Smooth muscle cell (in vitro differentiated cells): Measurements from ENCODE around the gene TP53I3. TPM values are rescaled to one million over a fixed set of nuclear protein-coding genes. Genes with fewer than 3 reads are reported as not detected.

Experiments
- DNase-seq: peaks from one replicate; lab custom pipeline; 2025; ENCODE audit not compliant: unreplicated experiment; lab: John Stamatoyannopoulos, UW
- H2AFZ ChIP-seq: fragments of 200-600 bp; sonication (generic); 2 replicates; pipeline ENCODE4 v1.6.0; 2016; ENCODE audit warnings: antibody characterized with exemption, low read depth, mild to moderate bottlenecking
- H3F3A ChIP-seq: fragments of 200-600 bp; sonication (generic); 2 replicates; pipeline ENCODE4 v1.6.0; 2017; ENCODE audit warnings: antibody characterized with exemption, low read depth
- H3K27ac ChIP-seq: fragments of 200-600 bp; sonication (generic); 2 replicates; pipeline ENCODE4 v1.5.1; 2016; ENCODE audit warnings: low read depth, mild to moderate bottlenecking
- H3K27me3 ChIP-seq: fragments of 200-600 bp; sonication (generic); 2 replicates; pipeline ENCODE4 v1.6.1; 2016; ENCODE audit warnings: low read depth, mild to moderate bottlenecking
- H3K36me3 ChIP-seq: fragments of 200-600 bp; sonication (generic); 2 replicates; pipeline ENCODE4 v1.5.1; 2016; ENCODE audit warnings: low read depth
- H3K4me1 ChIP-seq: fragments of 200-600 bp; sonication (generic); 2 replicates; pipeline ENCODE4 v1.5.1; 2016; ENCODE audit warnings: low read depth
- H3K4me2 ChIP-seq: fragments of 200-600 bp; sonication (generic); 2 replicates; pipeline ENCODE4 v1.6.0; 2016; ENCODE audit warnings: mild to moderate bottlenecking
- H3K4me3 ChIP-seq: fragments of 200-600 bp; sonication (generic); 2 replicates; pipeline ENCODE4 v1.5.1; 2016; ENCODE audit warnings: mild to moderate bottlenecking
- H3K79me2 ChIP-seq: fragments of 200-600 bp; sonication (generic); 2 replicates; pipeline ENCODE4 v1.6.0; 2016; ENCODE audit warnings: low read depth, mild to moderate bottlenecking
- H3K9ac ChIP-seq: fragments of 200-600 bp; sonication (generic); 2 replicates; pipeline ENCODE4 v1.6.0; 2016; ENCODE audit warnings: low read depth
- H3K9me3 ChIP-seq: fragments of 200-600 bp; sonication (generic); replicated peaks from 2 replicates; pipeline ENCODE4 v1.5.1; 2016; ENCODE audit warnings: low read depth
- H4K20me1 ChIP-seq: fragments of 200-600 bp; sonication (generic); 2 replicates; pipeline ENCODE4 v1.6.0; 2016; ENCODE audit warnings: low read depth
- CTCF ChIP-seq: fragments of 200-600 bp; sonication (generic); IDR thresholded peaks from 2 replicates; pipeline ENCODE4 v1.5.1; 2017; ENCODE audit warnings: borderline replicate concordance, mild to moderate bottlenecking, antibody characterized with exemption; ENCODE audit not compliant: insufficient read depth, poor library complexity, severe bottlenecking
- WGBS: methylation state at CpG from one replicate; pipeline ENCODE4 v1.1.7; 2016; ENCODE audit warnings: low lambda C conversion rate; 5-methylcytosine and 5-hydroxymethylcytosine counted together
- polyA plus RNA-seq: library from polyadenylated mRNA; unstranded; fragments of >200 nt; fragmentation: Nextera tagmentation; extraction: Ambion mirVana; gene quantifications from 2 replicates; pipeline ENCODE4 v1.2.1, GENCODE V29; 2016
- total RNA-seq: library from RNA; depleted of rRNA; stranded (reverse); fragments of >200 nt; gene quantifications from 2 replicates; pipeline ENCODE4 v1.2.3, GENCODE V29; 2014

The TP53I3 gene
- total and polyA plus RNA-seq, 2 experiments from 2014 or later = 24.9 to 56.3 TPM

DNA sequence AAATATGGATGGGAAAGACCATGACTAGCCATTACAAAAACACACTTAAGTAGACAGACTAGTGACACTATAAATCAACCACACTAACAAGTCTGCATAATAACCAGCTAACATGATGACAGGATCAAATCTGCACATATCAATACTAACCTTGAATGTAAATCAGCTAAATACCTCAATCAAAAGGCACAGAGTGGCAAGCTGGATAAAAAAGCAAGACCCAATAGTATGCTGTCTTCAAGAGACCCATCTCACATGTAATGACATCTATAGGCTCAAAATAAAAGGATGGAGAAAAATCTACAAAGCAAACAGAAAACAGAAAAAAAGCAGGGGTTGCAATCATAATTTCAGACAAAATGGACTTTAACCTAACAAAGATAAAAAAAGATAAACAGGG, 22.2 kb upstream of the TP53I3 start:
- Histone ChIP-seq H3K27me3 (no peaks in the 10 kb centered on the region), H3K79me2 (no peaks in the 10 kb centered on the region), H3K4me3 (no peak overlapping the region), H3F3A (peaks cover 12% of the 10 kb centered on the region), H2AFZ (no peak overlapping the region), H4K20me1 (no peaks in the 10 kb centered on the region), H3K9ac (no peak overlapping the region), H3K27ac (no peak overlapping the region), H3K9me3 (no peaks in the 10 kb centered on the region), H3K36me3 (no peaks in the 10 kb centered on the region), H3K4me1 (no peaks in the 10 kb centered on the region), H3K4me2 (no peak overlapping the region)
- no peak for TF ChIP-seq CTCF
- no peak for DNase-seq

DNA sequence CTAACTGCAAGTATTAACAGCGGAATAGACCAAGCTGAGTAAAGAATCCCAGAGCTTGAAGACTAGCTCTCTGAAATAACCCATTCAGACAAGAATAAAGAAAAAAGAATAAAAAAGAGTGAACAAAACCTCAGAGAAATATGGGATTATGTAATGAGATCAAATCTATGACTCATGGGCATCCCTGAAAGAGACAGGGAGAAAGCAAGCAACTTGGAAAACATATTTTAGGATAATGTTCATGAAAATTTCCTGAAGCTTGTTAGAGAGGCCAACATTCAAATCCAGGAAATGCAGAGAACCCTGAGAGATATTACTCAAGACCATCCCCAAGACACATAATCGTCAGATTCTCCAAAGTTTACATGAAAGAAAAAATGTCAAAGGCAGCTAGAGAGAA, 21.2 kb upstream of the TP53I3 start:
- H3K27me3 ChIP-seq = no peaks in the 10 kb centered on the region
- no peak overlapping the region for H3K27ac ChIP-seq
- no peaks in the 10 kb centered on the region for H4K20me1 ChIP-seq
- H3K4me1 ChIP-seq = no peaks in the 10 kb centered on the region
- no peak overlapping the region for H2AFZ ChIP-seq
- no peak overlapping the region for H3K9ac ChIP-seq
- WGBS = 49% methylated on average over 2 of the region's 2 CpGs
- H3K9me3 ChIP-seq = no peaks in the 10 kb centered on the region
- TF ChIP-seq CTCF = no peak
- no peak for DNase-seq
- no peaks in the 10 kb centered on the region for H3K79me2 ChIP-seq
- H3K36me3 ChIP-seq = no peaks in the 10 kb centered on the region
- H3K4me2 ChIP-seq = no peak overlapping the region
- H3K4me3 ChIP-seq = no peak overlapping the region
- peaks cover 11% of the 10 kb centered on the region for H3F3A ChIP-seq

DNA sequence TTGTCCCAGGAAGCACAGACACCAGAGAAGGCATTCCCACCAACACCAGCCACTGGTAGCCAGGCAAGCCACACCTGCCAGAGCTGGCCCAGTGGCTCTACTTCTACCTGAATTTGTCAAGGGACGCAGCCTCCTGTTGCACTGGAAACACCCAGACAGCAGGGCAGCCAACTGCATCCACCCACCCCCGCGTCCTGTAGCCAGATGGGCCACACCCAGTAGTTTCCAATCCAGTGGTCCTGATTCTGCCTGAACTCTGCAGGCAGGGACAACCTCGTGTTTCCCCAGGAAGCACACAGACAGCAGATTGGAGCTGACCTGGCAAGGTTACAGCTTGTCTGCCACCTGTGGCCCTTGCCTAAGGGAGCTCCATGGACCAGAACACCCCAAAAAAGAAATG, 20.3 kb upstream of the TP53I3 start:
- peaks cover 2% of the 10 kb centered on the region for H3F3A ChIP-seq
- DNase-seq = no peak
- H3K9me3 ChIP-seq = no peaks in the 10 kb centered on the region
- no peak overlapping the region for H3K4me3 ChIP-seq
- no peaks in the 10 kb centered on the region for H3K79me2 ChIP-seq
- no peaks in the 10 kb centered on the region for H3K4me1 ChIP-seq
- H4K20me1 ChIP-seq = no peaks in the 10 kb centered on the region
- H3K4me2 ChIP-seq = no peak overlapping the region
- H3K36me3 ChIP-seq = no peaks in the 10 kb centered on the region
- no peak overlapping the region for H3K9ac ChIP-seq
- H3K27me3 ChIP-seq = no peaks in the 10 kb centered on the region
- no peak for TF ChIP-seq CTCF
- H2AFZ ChIP-seq = no peak overlapping the region
- no peak overlapping the region for H3K27ac ChIP-seq
- 87% methylated on average over 4 of the region's 4 CpGs for WGBS

DNA sequence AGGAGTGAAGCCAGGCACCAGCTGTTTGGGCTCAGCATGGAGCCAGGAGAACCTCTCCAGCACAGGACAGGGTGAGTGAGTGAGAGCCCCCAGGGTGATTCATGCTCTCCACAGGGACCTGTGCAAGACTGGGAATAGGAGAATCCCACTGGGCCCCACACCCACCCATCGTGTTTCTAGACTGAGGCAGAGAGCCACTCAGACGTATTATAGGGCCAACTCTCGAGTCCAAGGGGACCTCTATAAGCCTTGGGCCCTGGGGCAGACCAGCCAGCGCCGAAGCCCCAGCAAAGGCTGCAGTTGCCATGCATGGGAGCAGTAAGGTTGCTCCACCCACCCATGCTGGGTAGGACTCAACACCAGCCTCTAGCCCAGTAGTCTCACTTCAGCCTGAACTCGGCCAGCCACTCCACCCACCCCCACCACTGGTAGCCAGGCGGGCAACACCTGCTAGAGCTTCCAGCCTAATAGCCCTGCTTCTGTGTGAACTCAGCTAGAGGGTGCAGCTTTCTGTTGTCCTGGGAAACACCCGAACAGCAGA, 19.5 kb upstream of the TP53I3 start:
- WGBS = 97% methylated on average over 8 of the region's 8 CpGs
- Histone ChIP-seq H3K27me3 (no peaks in the 10 kb centered on the region), H2AFZ (no peak overlapping the region), H3K4me1 (no peaks in the 10 kb centered on the region), H3K79me2 (no peaks in the 10 kb centered on the region), H3K36me3 (no peaks in the 10 kb centered on the region), H4K20me1 (no peaks in the 10 kb centered on the region), H3K27ac (no peak overlapping the region), H3K4me2 (no peak overlapping the region), H3F3A (no peaks in the 10 kb centered on the region), H3K4me3 (no peak overlapping the region), H3K9ac (no peak overlapping the region), H3K9me3 (no peaks in the 10 kb centered on the region)
- TF ChIP-seq CTCF = no peak
- no peak for DNase-seq
